HepG2 (cell line): ENCODE measurements around the gene TSR1. TPM values are rescaled to one million over a fixed set of nuclear protein-coding genes. Genes with fewer than 3 reads are reported as not detected.

ENCODE experiments used
- ATAC-seq: fragments of 200-7000 bp; cut with Tn5 transposase; 3 replicates; pipeline ENCODE4 v1.9.1; 2020; ENCODE audit warnings: mild to moderate bottlenecking, moderate library complexity
- BruUV-seq: library from RNA; stranded (reverse); fragments of 400-500 nt; replicated peaks from 2 replicates; lab custom pipeline; 2021; lab: Mats Ljungman, UMichigan
- CTCF ChIA-PET: fragments of 300-600 bp; formaldehyde crosslinking; extraction: SDS; loops from one replicate; lab custom pipeline; 2021; ENCODE audit warnings: low total read pairs, inconsistent platforms, low intra/inter-chr PET ratio; lab: Yijun Ruan, JAX
- POLR2A ChIA-PET: fragments of 350-600 bp; sonication (Branson Sonifier 250); formaldehyde crosslinking; loops from one replicate; lab custom pipeline; 2020; ENCODE audit warnings: antibody characterized with exemption, inconsistent platforms; lab: Yijun Ruan, JAX
- DNase-seq: peaks from one replicate; pipeline ENCODE4 v3.0.0-alpha.2; 2015; ENCODE audit warnings: low spot score
- FAIRE-seq: peaks from 3 replicates; lab custom pipeline; 2011; peaks lifted over from hg19 to GRCh38; lab: Jason Lieb, UNC
- H2AFZ ChIP-seq: one replicate; pipeline ENCODE4 v1.6.1; 2011; ENCODE audit warnings: low read length, inconsistent platforms
- H3K27ac ChIP-seq: fragments of 300-600 bp; 3 replicates; pipeline ENCODE4 v1.8.0; 2011; ENCODE audit warnings: mixed run types, mild to moderate bottlenecking, mixed read lengths, low read length, inconsistent platforms; ENCODE audit not compliant: insufficient read depth; ENCODE audit errors: extremely low read length
- H3K27me3 ChIP-seq, 2 experiments: fragments of 200-600 bp in 1 of 2; 2 replicates in 1 of 2; 3 replicates in 1 of 2; pipeline versions ENCODE4 v1.6.0 to v1.8.0; 2011; ENCODE audit warnings: low read length in 2 of 2, mild to moderate bottlenecking in 2 of 2, moderate library complexity in 2 of 2, inconsistent platforms in 1 of 2; ENCODE audit not compliant: insufficient read depth in 2 of 2, control insufficient read depth in 1 of 2
- H3K36me3 ChIP-seq, 2 experiments: fragments of 200-600 bp in 1 of 2; replicated peaks in 1 of 2; 2 replicates in 1 of 2; 3 replicates in 1 of 2; pipeline versions ENCODE4 v1.5.1 to v1.8.0; 2011; ENCODE audit warnings: low read length in 2 of 2, inconsistent platforms in 1 of 2; ENCODE audit not compliant: insufficient read depth in 2 of 2, control insufficient read depth in 1 of 2
- H3K4me1 ChIP-seq: 2 replicates; pipeline ENCODE4 v1.5.1; 2012; ENCODE audit warnings: low read length, inconsistent platforms; ENCODE audit not compliant: insufficient read depth
- H3K4me2 ChIP-seq: 2 replicates; pipeline ENCODE4 v1.6.0; 2011; ENCODE audit warnings: low read depth, low read length, inconsistent platforms
- H3K4me3 ChIP-seq, 3 experiments: fragments of 200-600 bp in 1 of 3; sonication (generic), shearing (Covaris generic) in 1 of 3; replicated peaks in 1 of 3; 2 replicates each; pipeline ENCODE4 v1.5.1; 2011 to 2016; ENCODE audit warnings: low read length in 3 of 3, inconsistent platforms in 2 of 3, low read depth in 2 of 3, mild to moderate bottlenecking in 2 of 3, control low read depth in 1 of 3, mixed read lengths in 1 of 3; ENCODE audit not compliant: insufficient read depth in 1 of 3
- H3K79me2 ChIP-seq: one replicate; pipeline ENCODE4 v1.6.1; 2011; ENCODE audit warnings: low read length, inconsistent platforms; ENCODE audit not compliant: insufficient read depth
- H3K9ac ChIP-seq: 2 replicates; pipeline ENCODE4 v1.6.0; 2011; ENCODE audit warnings: mild to moderate bottlenecking, low read depth, low read length, inconsistent platforms; ENCODE audit not compliant: insufficient read depth
- H3K9me3 ChIP-seq: 2 replicates; pipeline ENCODE4 v1.5.1; 2012; ENCODE audit warnings: mild to moderate bottlenecking, low read length
- H4K20me1 ChIP-seq: 2 replicates; pipeline ENCODE4 v1.6.0; 2011; ENCODE audit warnings: inconsistent platforms, mild to moderate bottlenecking, low read length, moderate library complexity; ENCODE audit not compliant: insufficient read depth
- FOXC1 ChIP-seq: sonication (generic); formaldehyde crosslinking; IDR thresholded peaks from 2 replicates; pipeline ENCODE4 v1.8.0; 2022; ENCODE audit warnings: mild to moderate bottlenecking, missing genetic modification reagents, borderline replicate concordance
- FUBP1 ChIP-seq: sonication (generic); formaldehyde crosslinking; IDR thresholded peaks from 2 replicates; pipeline ENCODE4 v1.5.1; 2020; ENCODE audit warnings: missing genetic modification reagents, mild to moderate bottlenecking, borderline replicate concordance
- SRSF9 ChIP-seq: fragments of 200-400 bp; formaldehyde crosslinking; IDR thresholded peaks from 2 replicates; pipeline ENCODE4 v1.6.1; 2018; ENCODE audit warnings: borderline replicate concordance, mild to moderate bottlenecking, low read depth, low read length; ENCODE audit not compliant: insufficient read depth, poor library complexity, severe bottlenecking
- USF2 ChIP-seq, 2 experiments: sonication (generic) in 1 of 2; formaldehyde crosslinking in 1 of 2; IDR thresholded peaks; 2 replicates each; pipeline versions ENCODE4 v1.5.1 to v1.6.1; 2011 to 2020; ENCODE audit warnings: borderline replicate concordance in 1 of 2, low read depth in 1 of 2, low read length in 1 of 2, mild to moderate bottlenecking in 1 of 2, missing genetic modification reagents in 1 of 2, moderate library complexity in 1 of 2
- ZNF136 ChIP-seq: sonication (generic); formaldehyde crosslinking; IDR thresholded peaks from 2 replicates; pipeline ENCODE4 v1.8.1; 2022; ENCODE audit warnings: low read depth, mild to moderate bottlenecking, moderate library complexity, missing genetic modification reagents
- ZNF501 ChIP-seq: sonication (generic); formaldehyde crosslinking; IDR thresholded peaks from 2 replicates; pipeline ENCODE4 v1.5.1; 2020; ENCODE audit warnings: mild to moderate bottlenecking, moderate library complexity, missing genetic modification reagents
- ZNF547 ChIP-seq: sonication (generic); formaldehyde crosslinking; IDR thresholded peaks from 2 replicates; pipeline ENCODE4 v1.5.1; 2020; ENCODE audit warnings: mild to moderate bottlenecking, missing genetic modification reagents
- ZNF614 ChIP-seq: IDR thresholded peaks from 2 replicates; pipeline ENCODE4 v1.6.1; 2018; ENCODE audit warnings: missing biosample characterization, missing genetic modification reagents, inconsistent platforms, borderline replicate concordance
- WGBS: methylation state at CpG from one replicate; pipeline ENCODE4 v1.1.6; 2017; ENCODE audit warnings: low lambda C conversion rate; 5-methylcytosine and 5-hydroxymethylcytosine counted together
- in situ Hi-C: cut with HindIII; loops from 2 replicates; pipeline ENCODE4 v1.10.0; 2017; ENCODE audit warnings: low pct_unique_long_range_greater_than_20kb; ENCODE audit not compliant: extremely low pct_ligation_motif_present
- intact Hi-C: fragments of 100-400 bp; cut with micrococcal nuclease; formaldehyde crosslinking; loops from one replicate; pipeline ENCODE4 v1.10.0; 2022; ENCODE audit not compliant: unreplicated experiment
- polyA plus RNA-seq, 8 experiments: library from polyadenylated mRNA; depleted of rRNA in 3 of 8; stranded (reverse) in 7 of 8; unstranded in 1 of 8; fragments of >200 nt; fragmentation: Illumina TruSeq in 4 of 8; extraction: Trizol in 4 of 8; gene quantifications; 2 replicates each; pipeline versions ENCODE4 v1.2.1 to v1.2.3, GENCODE V29; 2011 to 2016; ENCODE audit warnings: low read depth in 4 of 8, missing spikeins in 1 of 8, mixed read lengths in 1 of 8; ENCODE audit not compliant: insufficient read depth in 1 of 8
- total RNA-seq, 5 experiments: library from RNA; depleted of rRNA; stranded (reverse); fragments of >200 nt; fragmentation: Illumina TruSeq; extraction: Trizol; gene quantifications; 2 replicates each; pipeline ENCODE4 v1.2.3, GENCODE V29; 2016; ENCODE audit warnings: low read depth in 1 of 5

Gene TSR1
- total and polyA plus RNA-seq, 2 of the 13 experiments (the other 11 are each of a cell fraction or from before 2014, with no cell fraction given), result 7.1 to 65.8 TPM

GRCh38 chr17:2362016-2362415, 25.8 kb upstream of the TSR1 start:
- Histone ChIP-seq H3K27ac (no peak overlapping the region), H3K4me3 (no peak overlapping the region), H3K27me3 (no peaks in the 10 kb centered on the region), H3K4me1 (no peaks in the 10 kb centered on the region), H3K9ac (no peak overlapping the region), H3K4me2 (no peak overlapping the region), H3K36me3 (peaks cover 16 to 29% of the 10 kb centered on the region in 2 experiments; a peak in 3 of 5 replicates), H3K79me2 (no peaks in the 10 kb centered on the region), H2AFZ (no peak overlapping the region), H3K9me3 (no peaks in the 10 kb centered on the region), H4K20me1 (no peaks in the 10 kb centered on the region)
- BruUV-seq, result no TSS peak
- WGBS, result 98% methylated on average over 20 of the region's 20 CpGs
- ChIA-PET CTCF (no interaction called here), POLR2A (no interaction called here)
- intact Hi-C loops (no loop called here), in situ Hi-C loops (no loop called here)
- FAIRE-seq (no peak), ATAC-seq (no peak), DNase-seq (no peak)
- TF ChIP-seq ZNF614 (CRISPR knock-in tag) (no peak), SRSF9 (no peak), ZNF501 (CRISPR knock-in tag) (no peak), ZNF136 (CRISPR knock-in tag) (no peak), ZNF547 (no peak), USF2 (IDR thresholded peaks at IDR 0.05; ENCODE audit: low read depth, low read length) (no peak), USF2 (CRISPR knock-in tag; IDR thresholded peaks at IDR 0.05; ENCODE audit: borderline replicate concordance) (no peak), FUBP1 (CRISPR knock-in tag) (no peak), FOXC1 (CRISPR knock-in tag) (no peak)
- TF ChIP-seq, all 625 proteins: peak for 0
